HG02759 (cell line): Measurements from ENCODE around the gene HSH2D.

Experiments used
- ATAC-seq: cut with Tn5 transposase; IDR thresholded peaks from one replicate; pipeline ENCODE4 v1.9.1; 2021; ENCODE audit warnings: mild to moderate bottlenecking, moderate library complexity; ENCODE audit not compliant: unreplicated experiment

The HSH2D gene

GRCh38 chr19:16191216-16191908 lies 47.9 kb downstream of the HSH2D start:
- no peak for ATAC-seq

GRCh38 chr19:16193466-16193865 lies 50.0 kb downstream of the HSH2D start:
- ATAC-seq = no peak

- ATAC-seq = no peak
These were observed 53.7 kb downstream of the HSH2D start for GRCh38 chr19:16197188-16197621.

- peak; percentile 86 for ATAC-seq
These were observed 54.3 kb downstream of the HSH2D start, which contains the start of gene AP1M1 for GRCh38 chr19:16197622-16198369. AP1M1 (plus strand) TSS chr19:16197911; CDS start chr19:16198027, 116 bp downstream.

- ATAC-seq = no peak
These were observed 54.8 kb downstream of the HSH2D start for GRCh38 chr19:16198370-16198651.

GRCh38 chr19:16199275-16199932 lies 55.9 kb downstream of the HSH2D start:
- no peak for ATAC-seq

- no peak for ATAC-seq
These were observed 56.8 kb downstream of the HSH2D start for GRCh38 chr19:16200038-16201010.

- no peak for ATAC-seq
These were observed 57.5 kb downstream of the HSH2D start for GRCh38 chr19:16201011-16201391.

GRCh38 chr19:16202320-16203255 lies 59.1 kb downstream of the HSH2D start:
- no peak for ATAC-seq

- ATAC-seq = no peak
These were observed 59.9 kb downstream of the HSH2D start for GRCh38 chr19:16203256-16204004.

GRCh38 chr19:16204005-16204294 lies 60.5 kb downstream of the HSH2D start:
- ATAC-seq = no peak

GRCh38 chr19:16205205-16206045 lies 61.9 kb downstream of the HSH2D start:
- no peak for ATAC-seq

GRCh38 chr19:16206046-16206605 lies 62.6 kb downstream of the HSH2D start:
- ATAC-seq = no peak

- ATAC-seq = no peak
These were observed 63.2 kb downstream of the HSH2D start for GRCh38 chr19:16206637-16207036.

- ATAC-seq = no peak
These were observed 63.6 kb downstream of the HSH2D start for GRCh38 chr19:16207063-16207462.

- ATAC-seq = no peak
These were observed 64.1 kb downstream of the HSH2D start for GRCh38 chr19:16207490-16208025.
